NCI-H1436 (cell line): Measurements from ENCODE around the gene MDN1.
"Not testable (repeated sequence)": the region's sequence is repeated elsewhere in the genome, so short reads cannot be mapped to it uniquely, and the experiment has no call there.

ENCODE experiments used
- DNase-seq: peaks from one replicate; lab custom pipeline; 2025; lab: John Stamatoyannopoulos, UW

MDN1 gene, protein sequence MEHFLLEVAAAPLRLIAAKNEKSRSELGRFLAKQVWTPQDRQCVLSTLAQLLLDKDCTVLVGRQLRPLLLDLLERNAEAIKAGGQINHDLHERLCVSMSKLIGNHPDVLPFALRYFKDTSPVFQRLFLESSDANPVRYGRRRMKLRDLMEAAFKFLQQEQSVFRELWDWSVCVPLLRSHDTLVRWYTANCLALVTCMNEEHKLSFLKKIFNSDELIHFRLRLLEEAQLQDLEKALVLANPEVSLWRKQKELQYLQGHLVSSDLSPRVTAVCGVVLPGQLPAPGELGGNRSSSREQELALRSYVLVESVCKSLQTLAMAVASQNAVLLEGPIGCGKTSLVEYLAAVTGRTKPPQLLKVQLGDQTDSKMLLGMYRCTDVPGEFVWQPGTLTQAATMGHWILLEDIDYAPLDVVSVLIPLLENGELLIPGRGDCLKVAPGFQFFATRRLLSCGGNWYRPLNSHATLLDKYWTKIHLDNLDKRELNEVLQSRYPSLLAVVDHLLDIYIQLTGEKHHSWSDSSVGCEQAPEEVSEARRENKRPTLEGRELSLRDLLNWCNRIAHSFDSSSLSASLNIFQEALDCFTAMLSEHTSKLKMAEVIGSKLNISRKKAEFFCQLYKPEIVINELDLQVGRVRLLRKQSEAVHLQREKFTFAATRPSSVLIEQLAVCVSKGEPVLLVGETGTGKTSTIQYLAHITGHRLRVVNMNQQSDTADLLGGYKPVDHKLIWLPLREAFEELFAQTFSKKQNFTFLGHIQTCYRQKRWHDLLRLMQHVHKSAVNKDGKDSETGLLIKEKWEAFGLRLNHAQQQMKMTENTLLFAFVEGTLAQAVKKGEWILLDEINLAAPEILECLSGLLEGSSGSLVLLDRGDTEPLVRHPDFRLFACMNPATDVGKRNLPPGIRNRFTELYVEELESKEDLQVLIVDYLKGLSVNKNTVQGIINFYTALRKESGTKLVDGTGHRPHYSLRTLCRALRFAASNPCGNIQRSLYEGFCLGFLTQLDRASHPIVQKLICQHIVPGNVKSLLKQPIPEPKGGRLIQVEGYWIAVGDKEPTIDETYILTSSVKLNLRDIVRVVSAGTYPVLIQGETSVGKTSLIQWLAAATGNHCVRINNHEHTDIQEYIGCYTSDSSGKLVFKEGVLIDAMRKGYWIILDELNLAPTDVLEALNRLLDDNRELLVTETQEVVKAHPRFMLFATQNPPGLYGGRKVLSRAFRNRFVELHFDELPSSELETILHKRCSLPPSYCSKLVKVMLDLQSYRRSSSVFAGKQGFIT (N-terminal part only)

DNA sequence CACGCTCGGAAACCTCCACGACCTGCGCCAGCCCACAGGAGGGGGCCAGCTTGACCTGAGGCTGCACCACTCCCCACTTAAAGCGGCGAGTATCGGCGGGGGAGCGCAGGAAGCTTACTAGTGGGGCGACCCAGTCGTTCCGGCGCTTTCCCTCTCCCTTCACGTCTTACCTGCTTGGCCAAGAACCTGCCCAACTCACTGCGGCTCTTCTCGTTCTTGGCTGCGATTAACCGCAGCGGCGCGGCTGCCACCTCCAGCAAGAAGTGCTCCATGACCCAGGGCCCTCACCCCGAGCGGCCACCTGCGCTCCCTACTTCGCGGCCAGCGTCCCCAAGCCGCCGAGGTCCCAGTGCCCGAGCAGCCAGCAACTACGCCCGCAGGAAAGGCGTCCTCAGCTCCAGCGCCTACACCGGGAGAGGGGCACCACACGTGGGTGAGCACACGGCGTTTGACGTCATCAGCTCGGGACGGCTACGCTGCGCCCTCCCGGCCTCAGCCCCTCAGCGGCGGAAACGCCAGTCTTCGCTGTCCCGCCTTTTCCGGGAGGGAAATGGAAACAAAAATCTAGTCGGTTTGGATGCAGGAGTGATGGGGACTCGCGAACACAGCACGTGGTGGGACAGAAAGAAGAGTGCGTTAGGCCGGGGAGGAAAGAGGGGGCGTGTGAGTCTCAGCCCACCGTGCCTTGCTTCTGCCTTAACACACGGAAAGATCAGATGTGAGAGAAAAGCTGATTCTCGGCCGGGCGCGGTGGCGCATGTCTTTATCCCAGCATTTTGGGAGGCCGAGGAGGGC, at the start of gene MDN1:
Gene MDN1 (minus strand): TSS at position 459 of the 795 bp plus-strand sequence. CDS start 187 bp downstream, at position 272.
- peak; percentile 95 for DNase-seq

- DNase-seq: no peak
Measured at GRCh38 chr6:89866024-89866678, 46.6 kb upstream of the MDN1 start.

DNA sequence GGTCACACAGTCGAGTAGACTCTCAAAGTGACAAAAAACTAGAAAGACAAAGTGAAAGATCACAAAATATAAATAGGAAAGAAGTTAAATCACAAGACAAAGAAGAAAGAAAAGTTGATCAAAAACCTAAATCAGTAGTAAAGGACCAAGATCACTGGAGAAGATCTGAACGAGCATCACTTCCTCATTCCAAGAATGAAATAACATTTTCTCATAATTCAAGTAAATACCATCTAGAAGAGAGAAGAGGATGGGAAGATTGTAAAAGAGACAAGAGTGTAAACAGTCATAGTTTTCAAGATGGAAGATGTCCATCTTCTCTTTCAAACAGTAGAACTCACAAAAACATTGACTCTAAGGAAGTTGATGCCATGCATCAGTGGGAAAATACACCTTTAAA, 43.1 kb upstream of the MDN1 start:
- no peak for DNase-seq

- DNase-seq: no peak
Measured at GRCh38 chr6:89862273-89862672, 42.7 kb upstream of the MDN1 start.

GRCh38 chr6:89859744-89860143, 40.1 kb upstream of the MDN1 start:
- DNase-seq: no peak

DNA sequence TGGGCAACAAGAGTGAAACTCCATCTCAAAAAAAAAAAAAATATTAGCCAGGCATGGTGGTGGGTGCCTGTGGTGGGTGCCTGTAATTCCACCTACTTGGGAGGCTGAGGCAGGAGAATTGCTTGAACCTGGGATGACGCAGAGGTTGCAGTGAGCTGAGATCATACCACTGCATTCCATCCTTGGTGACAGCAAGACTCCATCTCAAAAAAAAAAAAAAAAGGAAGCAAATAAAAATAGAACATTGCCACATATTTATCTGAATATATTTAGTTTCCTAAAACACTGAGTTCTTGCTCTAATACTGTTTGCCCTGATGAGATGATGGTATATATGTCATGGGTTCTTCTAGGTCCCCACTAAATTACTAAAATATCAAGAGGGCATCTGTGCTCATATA, 38.4 kb upstream of the MDN1 start:
- DNase-seq: no peak

DNA sequence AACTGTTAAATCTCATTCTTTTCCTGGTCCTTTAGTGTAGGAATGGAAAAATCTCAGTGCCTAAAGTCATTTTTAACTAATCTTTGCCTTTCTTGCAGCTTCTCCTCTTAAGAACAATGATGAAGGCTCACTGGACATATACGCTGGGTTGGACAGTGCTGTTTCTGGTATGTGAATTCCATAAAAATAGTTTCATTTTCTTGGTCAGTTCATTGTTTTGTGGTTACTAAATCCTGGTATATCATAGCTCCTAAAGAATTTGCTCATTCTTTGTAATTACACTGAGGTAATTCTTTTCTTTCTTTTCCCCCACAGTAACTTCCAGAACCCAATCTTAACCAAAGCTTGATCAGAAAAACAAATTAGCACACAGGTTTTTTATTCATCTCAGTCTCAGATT, 33.5 kb upstream of the MDN1 start:
- no peak for DNase-seq

DNA sequence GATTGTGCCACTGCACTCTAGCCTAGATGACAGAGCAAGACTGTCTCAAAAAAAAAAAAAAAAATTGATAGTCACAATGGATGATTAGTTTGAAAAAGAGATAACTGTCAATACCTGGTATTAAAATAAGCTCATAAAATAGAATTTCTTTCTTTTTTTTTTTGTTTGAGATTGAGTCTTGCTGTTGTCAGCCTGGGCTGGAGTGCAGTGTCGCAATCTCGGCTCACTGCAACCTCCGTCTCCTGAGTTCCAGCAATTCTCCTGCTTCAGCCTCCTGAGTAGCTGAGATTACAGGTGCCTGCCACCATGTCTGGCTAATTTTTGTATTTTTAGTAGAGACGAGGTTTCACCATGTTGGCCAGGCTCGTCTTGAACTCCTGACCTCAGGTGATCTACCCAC, 27.9 kb upstream of the MDN1 start:
- DNase-seq: not testable (repeated sequence)

DNA sequence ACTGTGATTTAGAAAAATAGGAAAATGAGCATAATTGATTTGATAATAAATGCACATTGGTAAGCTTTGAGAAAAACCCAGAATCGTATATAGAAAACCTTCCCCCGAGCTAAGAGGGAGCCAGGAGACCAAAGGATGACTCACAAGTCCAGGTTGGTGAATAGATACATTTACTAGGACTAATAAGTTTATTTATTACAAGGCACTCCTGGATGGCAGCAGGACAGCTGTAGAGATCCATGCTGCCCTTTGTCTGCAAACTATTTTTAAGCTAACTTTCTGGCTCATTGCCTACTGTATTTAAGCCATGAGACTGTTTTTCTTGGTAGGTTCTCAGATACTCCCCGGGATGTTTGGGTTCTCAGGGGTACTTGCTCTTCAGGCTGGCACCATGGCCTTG, 23.5 kb upstream of the MDN1 start:
- no peak for DNase-seq

DNA sequence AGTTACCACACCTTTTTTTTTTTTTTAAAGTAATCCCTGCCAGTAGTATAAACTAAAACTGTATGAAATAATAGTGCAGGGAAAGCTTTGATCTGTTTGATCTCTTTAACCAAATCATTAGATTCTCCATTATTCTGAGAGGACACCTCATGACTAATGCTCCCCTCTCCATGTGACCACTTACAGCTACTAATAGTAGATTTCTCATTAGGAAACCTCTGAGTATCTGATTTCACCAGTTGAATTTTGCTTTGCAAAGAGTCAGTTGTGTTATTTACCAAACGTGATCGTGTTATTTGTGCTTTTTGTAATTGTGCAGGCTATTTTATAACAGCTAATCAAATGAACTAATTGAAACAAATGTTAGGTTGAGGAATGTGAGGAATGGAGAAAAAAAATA, 22.6 kb upstream of the MDN1 start:
- DNase-seq: no peak

DNA sequence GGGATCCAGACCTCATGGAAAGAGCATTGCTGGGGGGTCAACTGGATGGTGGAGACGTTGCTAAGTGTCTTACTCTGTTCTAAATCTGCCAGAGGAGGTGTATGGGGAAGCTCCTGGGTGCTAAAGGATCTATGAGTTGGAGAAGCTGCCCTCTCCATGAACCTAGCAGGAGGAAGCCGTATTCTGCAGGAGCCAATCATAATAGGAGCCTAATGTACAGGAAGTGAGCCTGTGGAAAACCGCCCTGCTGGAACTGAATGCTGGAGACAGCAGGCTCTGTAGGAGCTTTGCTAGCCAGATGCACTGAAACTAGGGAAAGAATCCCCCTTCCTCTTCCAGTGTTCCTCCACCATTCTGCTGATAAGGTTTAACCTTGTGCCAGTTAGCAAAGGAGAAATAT, 20.9 kb upstream of the MDN1 start:
- DNase-seq: no peak

- DNase-seq: no peak
Measured at GRCh38 chr6:89836639-89837222, 17.1 kb upstream of the MDN1 start.

DNA sequence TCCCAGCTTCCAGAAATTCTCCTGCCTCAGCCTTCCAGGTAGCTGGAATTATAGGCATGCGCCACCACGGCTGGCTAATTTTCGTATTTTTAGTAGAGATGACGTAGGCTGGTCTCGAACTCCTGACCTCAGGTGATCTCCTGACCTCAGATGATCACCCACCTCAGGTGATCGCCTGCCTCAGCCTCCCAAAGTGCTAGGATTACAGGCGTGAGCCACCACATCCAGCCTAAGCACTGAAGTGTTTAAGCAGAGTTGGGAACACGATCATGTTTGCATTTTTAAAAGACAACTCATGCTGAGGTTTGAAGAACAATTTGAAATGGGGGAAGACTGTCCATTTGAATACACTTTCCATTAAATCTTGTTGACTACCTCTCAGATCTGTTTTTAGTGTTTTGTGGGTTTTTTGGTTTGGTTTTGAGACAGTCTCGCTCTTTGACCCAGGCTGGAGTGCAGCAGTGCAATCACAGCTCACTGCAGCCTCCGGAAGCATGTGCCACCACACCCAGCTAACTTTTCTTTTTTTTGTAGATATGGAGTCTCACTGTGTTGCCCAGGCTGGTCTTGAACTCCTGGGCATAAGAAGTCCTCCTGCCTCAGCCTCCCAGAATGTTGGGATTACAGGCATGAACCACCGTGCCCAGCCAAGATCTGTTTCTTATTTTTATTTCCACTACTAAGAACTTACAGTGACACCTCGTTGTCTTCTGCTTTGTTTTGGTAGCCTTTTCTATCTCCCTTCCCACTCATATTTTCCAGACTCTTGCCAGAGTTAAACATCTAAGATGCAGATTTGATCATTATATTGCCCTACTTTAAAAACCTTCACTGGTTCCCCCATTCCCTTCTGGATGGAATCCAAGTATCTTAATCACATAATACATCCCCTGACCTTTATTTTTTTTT, 15.5 kb upstream of the MDN1 start:
- DNase-seq: no peak

- peak; percentile 51 for DNase-seq
Measured at GRCh38 chr6:89830170-89830809, 10.7 kb upstream of the MDN1 start.

GRCh38 chr6:89829472-89830169, 10.0 kb upstream of the MDN1 start, which contains the start of gene CASP8AP2:
Gene CASP8AP2 (plus strand): TSS chr6:89829880.
- DNase-seq: peak; percentile 99

- DNase-seq: peak; percentile 32
Measured at GRCh38 chr6:89828988-89829471, 9.4 kb upstream of the MDN1 start.

- DNase-seq: not testable (repeated sequence)
Measured at GRCh38 chr6:89828475-89828987, 8.9 kb upstream of the MDN1 start.

GRCh38 chr6:89826029-89826528, 6.5 kb upstream of the MDN1 start:
- DNase-seq: no peak
